SK-N-SH treated with all-trans-retinoic acid at 6 μM for 48 hours (cell line): Measurements from ENCODE around the gene MAP1B.

ENCODE experiments used
- ATAC-seq: fragments of 200-7000 bp; cut with Tn5 transposase; 3 replicates; pipeline ENCODE4 v1.9.1; 2020; ENCODE audit warnings: mild to moderate bottlenecking, moderate library complexity
- ARNTL ChIP-seq: fragments of 450-650 bp; formaldehyde crosslinking; IDR thresholded peaks from 2 replicates; pipeline ENCODE4 v1.5.0; 2020; ENCODE audit warnings: low read depth, mild to moderate bottlenecking, moderate library complexity, borderline replicate concordance
- BACH2 ChIP-seq: fragments of 250-450 bp; sonication (Bioruptor Pico); IDR thresholded peaks from 2 replicates; pipeline ENCODE4 v1.9.0; 2021; ENCODE audit warnings: mild to moderate bottlenecking, borderline replicate concordance
- CSDC2 ChIP-seq: fragments of 250-450 bp; sonication (Bioruptor Pico); IDR thresholded peaks from 2 replicates; pipeline ENCODE4 v1.5.0; 2020; ENCODE audit warnings: mild to moderate bottlenecking, moderate library complexity
- ESRRG ChIP-seq: fragments of 250-450 bp; sonication (Bioruptor Pico); IDR thresholded peaks from 2 replicates; pipeline ENCODE4 v1.6.1; 2021; ENCODE audit warnings: mild to moderate bottlenecking
- GLIS3 ChIP-seq: fragments of 250-450 bp; sonication (Bioruptor Pico); IDR thresholded peaks from 2 replicates; pipeline ENCODE4 v1.5.0; 2020; ENCODE audit warnings: mild to moderate bottlenecking, moderate library complexity
- ISL1 ChIP-seq: fragments of 250-450 bp; sonication (Bioruptor Pico); IDR thresholded peaks from 2 replicates; pipeline ENCODE4 v2.1.2; 2022; ENCODE audit warnings: mild to moderate bottlenecking, moderate library complexity
- OSR1 ChIP-seq: fragments of 250-450 bp; sonication (Bioruptor Pico); IDR thresholded peaks from 2 replicates; pipeline ENCODE4 v1.8.0; 2022; ENCODE audit warnings: moderate library complexity, mild to moderate bottlenecking, inconsistent platforms
- PPARA ChIP-seq: fragments of 250-450 bp; sonication (Bioruptor Pico); IDR thresholded peaks from 2 replicates; pipeline ENCODE4 v1.5.0; 2020; ENCODE audit warnings: mild to moderate bottlenecking, borderline replicate concordance
- RARB ChIP-seq: fragments of 250-450 bp; sonication (Bioruptor Pico); IDR thresholded peaks from 2 replicates; pipeline ENCODE4 v1.8.0; 2021; ENCODE audit warnings: mild to moderate bottlenecking, moderate library complexity
- SNAI2 ChIP-seq: fragments of 250-450 bp; sonication (Bioruptor Pico); IDR thresholded peaks from 2 replicates; pipeline ENCODE4 v1.5.0; 2020; ENCODE audit warnings: mild to moderate bottlenecking, moderate library complexity
- TOX ChIP-seq: fragments of 250-450 bp; sonication (Bioruptor Pico); IDR thresholded peaks from 2 replicates; pipeline ENCODE4 v1.8.0; 2021; ENCODE audit warnings: mild to moderate bottlenecking, moderate library complexity, borderline replicate concordance
- ZC3H10 ChIP-seq: fragments of 250-450 bp; sonication (Bioruptor Pico); IDR thresholded peaks from 2 replicates; pipeline ENCODE4 v1.5.1; 2021; ENCODE audit warnings: mild to moderate bottlenecking, moderate library complexity
- ZFP30 ChIP-seq: fragments of 450-650 bp; formaldehyde crosslinking; IDR thresholded peaks from 2 replicates; pipeline ENCODE4 v1.5.0; 2022; ENCODE audit warnings: mild to moderate bottlenecking, moderate library complexity
- ZNF565 ChIP-seq: fragments of 450-650 bp; formaldehyde crosslinking; conservative IDR thresholded peaks from 2 replicates; pipeline ENCODE4 v1.5.0; 2020; ENCODE audit warnings: low read depth, mild to moderate bottlenecking, moderate library complexity
- ZNF70 ChIP-seq: fragments of 450-650 bp; formaldehyde crosslinking; IDR thresholded peaks from 2 replicates; pipeline ENCODE4 v1.5.0; 2020; ENCODE audit warnings: mild to moderate bottlenecking, moderate library complexity
- ZNF8 ChIP-seq: fragments of 450-650 bp; formaldehyde crosslinking; IDR thresholded peaks from 2 replicates; pipeline ENCODE4 v1.5.0; 2020; ENCODE audit warnings: mild to moderate bottlenecking, moderate library complexity
- TF ChIP-seq, protein P1 (sequence below): fragments of 250-450 bp; sonication (Bioruptor Pico); IDR thresholded peaks from 2 replicates; pipeline ENCODE4 v1.8.0; 2020; ENCODE audit warnings: mild to moderate bottlenecking, moderate library complexity, borderline replicate concordance
- TF ChIP-seq, protein P2 (sequence below): fragments of 250-450 bp; sonication (Bioruptor Pico); IDR thresholded peaks from 2 replicates; pipeline ENCODE4 v1.8.0; 2021; ENCODE audit warnings: low read depth, mild to moderate bottlenecking, moderate library complexity, borderline replicate concordance
- TF ChIP-seq, protein P3 (sequence below): fragments of 250-450 bp; sonication (Bioruptor Pico); IDR thresholded peaks from 2 replicates; pipeline ENCODE4 v1.5.1; 2020; ENCODE audit warnings: low read depth, mild to moderate bottlenecking, moderate library complexity

The MAP1B gene

DNA sequence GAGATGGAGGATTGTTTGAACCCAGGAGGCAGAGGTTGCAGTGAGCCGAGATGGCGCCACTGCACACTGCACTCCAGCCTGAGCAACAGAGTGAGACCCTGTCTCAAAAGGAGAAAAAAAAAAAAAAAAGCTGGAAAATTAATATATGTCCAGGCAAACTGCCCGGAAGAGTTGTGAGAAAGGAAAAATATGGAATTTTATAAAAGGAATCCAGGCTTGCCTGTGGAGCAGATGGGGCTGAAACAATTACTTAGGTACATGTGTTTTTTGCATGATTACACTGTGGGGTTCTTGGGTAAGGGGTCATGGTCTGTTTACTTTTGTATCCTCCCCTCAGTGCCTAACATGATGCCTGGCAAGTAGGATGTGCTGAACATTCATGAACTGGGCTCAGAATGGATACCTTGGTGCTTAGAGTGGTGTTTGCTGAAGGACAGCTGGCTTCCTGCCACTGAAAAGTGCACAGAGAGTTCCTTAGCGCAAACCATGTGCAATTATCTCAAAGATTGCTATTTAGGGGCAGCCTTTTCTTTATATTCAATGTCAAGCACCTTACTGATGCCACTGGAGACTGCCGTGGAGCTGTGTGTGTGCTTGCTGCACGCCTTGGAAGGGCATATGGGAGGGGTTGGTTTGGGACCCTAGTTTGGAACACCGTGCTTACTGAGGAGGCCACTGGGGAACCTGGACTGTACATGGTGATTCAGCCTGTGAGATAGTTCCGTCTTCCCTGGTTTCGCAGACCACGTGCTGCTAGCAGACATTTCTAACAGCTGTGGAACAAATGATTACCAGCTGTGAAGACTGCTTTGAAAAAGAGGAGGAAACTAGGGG, 78.4 kb downstream of the MAP1B start:
- TF ChIP-seq ZC3H10 (no peak), BACH2 (CRISPR knock-in tag) (no peak), ZNF565 (no peak), CSDC2 (CRISPR knock-in tag) (no peak), ARNTL (CRISPR knock-in tag) (no peak), OSR1 (no peak), ZNF70 (CRISPR knock-in tag) (no peak), ISL1 (CRISPR knock-in tag) (no peak), ZFP30 (CRISPR knock-in tag) (no peak), PPARA (CRISPR knock-in tag) (no peak)
- TF ChIP-seq, protein P1, sequence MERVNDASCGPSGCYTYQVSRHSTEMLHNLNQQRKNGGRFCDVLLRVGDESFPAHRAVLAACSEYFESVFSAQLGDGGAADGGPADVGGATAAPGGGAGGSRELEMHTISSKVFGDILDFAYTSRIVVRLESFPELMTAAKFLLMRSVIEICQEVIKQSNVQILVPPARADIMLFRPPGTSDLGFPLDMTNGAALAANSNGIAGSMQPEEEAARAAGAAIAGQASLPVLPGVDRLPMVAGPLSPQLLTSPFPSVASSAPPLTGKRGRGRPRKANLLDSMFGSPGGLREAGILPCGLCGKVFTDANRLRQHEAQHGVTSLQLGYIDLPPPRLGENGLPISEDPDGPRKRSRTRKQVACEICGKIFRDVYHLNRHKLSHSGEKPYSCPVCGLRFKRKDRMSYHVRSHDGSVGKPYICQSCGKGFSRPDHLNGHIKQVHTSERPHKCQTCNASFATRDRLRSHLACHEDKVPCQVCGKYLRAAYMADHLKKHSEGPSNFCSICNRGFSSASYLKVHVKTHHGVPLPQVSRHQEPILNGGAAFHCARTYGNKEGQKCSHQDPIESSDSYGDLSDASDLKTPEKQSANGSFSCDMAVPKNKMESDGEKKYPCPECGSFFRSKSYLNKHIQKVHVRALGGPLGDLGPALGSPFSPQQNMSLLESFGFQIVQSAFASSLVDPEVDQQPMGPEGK (CRISPR knock-in tag): no peak
- TF ChIP-seq, protein P2, sequence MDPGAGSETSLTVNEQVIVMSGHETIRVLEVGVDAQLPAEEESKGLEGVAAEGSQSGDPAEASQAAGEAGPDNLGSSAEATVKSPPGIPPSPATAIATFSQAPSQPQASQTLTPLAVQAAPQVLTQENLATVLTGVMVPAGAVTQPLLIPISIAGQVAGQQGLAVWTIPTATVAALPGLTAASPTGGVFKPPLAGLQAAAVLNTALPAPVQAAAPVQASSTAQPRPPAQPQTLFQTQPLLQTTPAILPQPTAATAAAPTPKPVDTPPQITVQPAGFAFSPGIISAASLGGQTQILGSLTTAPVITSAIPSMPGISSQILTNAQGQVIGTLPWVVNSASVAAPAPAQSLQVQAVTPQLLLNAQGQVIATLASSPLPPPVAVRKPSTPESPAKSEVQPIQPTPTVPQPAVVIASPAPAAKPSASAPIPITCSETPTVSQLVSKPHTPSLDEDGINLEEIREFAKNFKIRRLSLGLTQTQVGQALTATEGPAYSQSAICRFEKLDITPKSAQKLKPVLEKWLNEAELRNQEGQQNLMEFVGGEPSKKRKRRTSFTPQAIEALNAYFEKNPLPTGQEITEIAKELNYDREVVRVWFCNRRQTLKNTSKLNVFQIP (CRISPR knock-in tag): no peak
- no peak; the same call in 2 of the 3 replicates for ATAC-seq

DNA sequence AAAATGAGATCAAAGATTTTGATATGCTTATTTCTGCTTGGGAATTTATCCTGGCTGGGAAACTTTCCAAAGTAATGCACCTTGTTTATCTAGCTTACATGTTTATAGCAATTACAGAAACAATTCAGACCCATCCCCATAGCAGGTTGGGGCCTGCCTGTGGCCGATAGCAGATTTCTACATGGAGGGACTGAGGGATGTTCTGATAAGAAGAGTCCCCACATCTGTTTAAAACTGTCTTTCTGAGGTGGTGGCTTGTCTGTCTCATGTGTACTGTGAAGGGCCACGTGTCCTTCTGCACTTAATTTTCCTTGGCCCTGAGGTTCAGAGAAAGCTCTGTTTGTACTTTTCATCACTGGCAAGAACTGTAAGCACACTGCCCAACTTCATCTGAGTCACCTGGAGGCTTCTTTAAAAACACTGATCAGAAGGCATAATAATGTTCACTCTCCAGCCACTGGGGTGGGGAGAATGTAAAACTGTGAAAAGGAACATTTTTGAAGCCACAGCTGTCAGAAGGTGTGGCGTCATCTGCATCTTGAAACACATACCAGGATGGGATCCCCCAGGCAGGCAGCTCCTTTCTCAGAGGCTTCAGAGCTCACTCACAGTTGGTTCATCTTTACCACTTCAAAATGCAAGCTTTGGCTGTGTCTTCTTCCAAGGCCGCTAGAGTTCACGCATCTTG, 80.3 kb downstream of the MAP1B start:
- TF ChIP-seq ARNTL (CRISPR knock-in tag): no peak
- TF ChIP-seq BACH2 (CRISPR knock-in tag): no peak
- TF ChIP-seq RARB: no peak
- no peak for TF ChIP-seq ESRRG (CRISPR knock-in tag)
- TF ChIP-seq, protein P2 (CRISPR knock-in tag): no peak
- TF ChIP-seq, protein P3, sequence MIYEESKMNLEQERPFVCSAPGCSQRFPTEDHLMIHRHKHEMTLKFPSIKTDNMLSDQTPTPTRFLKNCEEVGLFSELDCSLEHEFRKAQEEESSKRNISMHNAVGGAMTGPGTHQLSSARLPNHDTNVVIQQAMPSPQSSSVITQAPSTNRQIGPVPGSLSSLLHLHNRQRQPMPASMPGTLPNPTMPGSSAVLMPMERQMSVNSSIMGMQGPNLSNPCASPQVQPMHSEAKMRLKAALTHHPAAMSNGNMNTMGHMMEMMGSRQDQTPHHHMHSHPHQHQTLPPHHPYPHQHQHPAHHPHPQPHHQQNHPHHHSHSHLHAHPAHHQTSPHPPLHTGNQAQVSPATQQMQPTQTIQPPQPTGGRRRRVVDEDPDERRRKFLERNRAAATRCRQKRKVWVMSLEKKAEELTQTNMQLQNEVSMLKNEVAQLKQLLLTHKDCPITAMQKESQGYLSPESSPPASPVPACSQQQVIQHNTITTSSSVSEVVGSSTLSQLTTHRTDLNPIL (CRISPR knock-in tag): no peak
- TF ChIP-seq, protein P1 (CRISPR knock-in tag): no peak
- TF ChIP-seq ZNF8 (CRISPR knock-in tag): no peak
- TF ChIP-seq ZFP30 (CRISPR knock-in tag): no peak
- no peak for TF ChIP-seq CSDC2 (CRISPR knock-in tag)
- no peak for ATAC-seq

DNA sequence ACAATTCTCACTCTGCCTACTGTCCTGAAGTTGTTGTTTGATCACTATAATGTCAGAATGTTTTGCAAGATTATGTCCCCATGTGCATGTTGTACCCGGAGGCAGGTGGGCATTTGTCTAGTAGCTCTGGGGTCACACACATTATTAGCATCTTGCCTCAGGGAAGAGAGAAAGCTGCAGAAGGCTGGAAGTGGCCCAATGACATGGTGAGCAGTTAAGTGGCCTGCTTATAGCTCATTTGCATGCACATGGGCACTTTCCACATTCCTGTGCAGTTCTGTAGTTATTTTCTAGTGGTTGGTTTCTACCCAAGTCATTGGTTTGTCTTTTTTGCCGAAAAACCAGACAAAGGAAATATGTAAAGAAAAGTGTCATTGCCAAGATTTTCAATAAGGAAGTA, 80.9 kb downstream of the MAP1B start:
- TF ChIP-seq SNAI2 (no peak), ZNF8 (CRISPR knock-in tag) (no peak), ESRRG (CRISPR knock-in tag) (no peak), ZNF70 (CRISPR knock-in tag) (no peak), ZFP30 (CRISPR knock-in tag) (no peak), GLIS3 (CRISPR knock-in tag) (no peak), TOX (CRISPR knock-in tag) (no peak)
- ATAC-seq: no peak
